Tibial nerve (tissue), 4 donors: Measurements from ENCODE around the gene PABPN1L. TPM values are rescaled to one million over a fixed set of nuclear protein-coding genes. Genes with fewer than 3 reads are reported as not detected.
A peak's percentile ranks its signal among the peaks of the same experiment; 100 is the strongest.
"Not testable (repeated sequence)": the region's sequence is repeated elsewhere in the genome, so short reads cannot be mapped to it uniquely, and the experiment has no call there.

Experiments used
- DNase-seq, 2 donors: peaks; one replicate each; pipeline ENCODE4 v3.0.0-alpha.2; 2019; ENCODE audit warnings: low spot score in 2 of 2
- H3K27ac ChIP-seq, 4 donors: fragments of 200-600 bp; sonication (generic) in 3 of 4; one replicate each; pipeline ENCODE4 v1.5.1; 2017 to 2019; ENCODE audit warnings: mild to moderate bottlenecking in 1 of 4
- H3K27me3 ChIP-seq, 2 donors: fragments of 200-600 bp; sonication (generic) in 1 of 2; one replicate each; pipeline versions ENCODE4 v1.5.1 to v1.6.0; 2017 to 2019
- H3K36me3 ChIP-seq, 3 donors: fragments of 200-600 bp; sonication (generic); one replicate each; pipeline ENCODE4 v1.5.1; 2018 to 2019
- H3K4me1 ChIP-seq, 4 donors: fragments of 200-600 bp; sonication (generic) in 3 of 4; one replicate each; pipeline ENCODE4 v1.5.1; 2017 to 2019
- H3K4me3 ChIP-seq, 4 donors: fragments of 200-600 bp; sonication (generic) in 3 of 4; one replicate each; pipeline ENCODE4 v1.5.1; 2017 to 2019; ENCODE audit warnings: mild to moderate bottlenecking in 1 of 4, moderate library complexity in 1 of 4
- H3K9me3 ChIP-seq, 4 donors: fragments of 200-600 bp; sonication (generic) in 3 of 4; one replicate each; pipeline ENCODE4 v1.5.1; 2017 to 2019
- EP300 ChIP-seq, 2 donors: sonication (generic); formaldehyde crosslinking; IDR thresholded peaks; one replicate each; pipeline ENCODE4 v1.6.1; 2017; ENCODE audit warnings: antibody characterized with exemption in 2 of 2, mild to moderate bottlenecking in 1 of 2
- POLR2A ChIP-seq, 2 donors: fragments of 450-650 bp; IDR thresholded peaks; one replicate each; pipeline ENCODE4 v1.6.1; 2017; ENCODE audit warnings: antibody characterized with exemption in 2 of 2, mild to moderate bottlenecking in 2 of 2, moderate library complexity in 2 of 2
- WGBS, 2 donors: methylation state at CpG; one replicate each; pipeline ENCODE4 v1.1.5; 2018; 5-methylcytosine and 5-hydroxymethylcytosine counted together
- total RNA-seq, 4 donors: library from RNA; depleted of rRNA; stranded (reverse); fragments of >200 nt; gene quantifications; one replicate each; pipeline ENCODE4 v1.1.0, GENCODE V29; 2016
- TF ChIP-seq, protein P1 (sequence below), 5 experiments: fragments of 200-600 bp in 3 of 5; fragments of 450-650 bp in 2 of 5; sonication (generic) in 3 of 5; IDR thresholded peaks; one replicate each; pipeline ENCODE4 v1.5.1; 2016 to 2019; ENCODE audit warnings: antibody characterized with exemption in 5 of 5, mild to moderate bottlenecking in 3 of 5, moderate library complexity in 2 of 5

The PABPN1L gene
- total RNA-seq, 4 donors from 2014 or later: not detected

DNA sequence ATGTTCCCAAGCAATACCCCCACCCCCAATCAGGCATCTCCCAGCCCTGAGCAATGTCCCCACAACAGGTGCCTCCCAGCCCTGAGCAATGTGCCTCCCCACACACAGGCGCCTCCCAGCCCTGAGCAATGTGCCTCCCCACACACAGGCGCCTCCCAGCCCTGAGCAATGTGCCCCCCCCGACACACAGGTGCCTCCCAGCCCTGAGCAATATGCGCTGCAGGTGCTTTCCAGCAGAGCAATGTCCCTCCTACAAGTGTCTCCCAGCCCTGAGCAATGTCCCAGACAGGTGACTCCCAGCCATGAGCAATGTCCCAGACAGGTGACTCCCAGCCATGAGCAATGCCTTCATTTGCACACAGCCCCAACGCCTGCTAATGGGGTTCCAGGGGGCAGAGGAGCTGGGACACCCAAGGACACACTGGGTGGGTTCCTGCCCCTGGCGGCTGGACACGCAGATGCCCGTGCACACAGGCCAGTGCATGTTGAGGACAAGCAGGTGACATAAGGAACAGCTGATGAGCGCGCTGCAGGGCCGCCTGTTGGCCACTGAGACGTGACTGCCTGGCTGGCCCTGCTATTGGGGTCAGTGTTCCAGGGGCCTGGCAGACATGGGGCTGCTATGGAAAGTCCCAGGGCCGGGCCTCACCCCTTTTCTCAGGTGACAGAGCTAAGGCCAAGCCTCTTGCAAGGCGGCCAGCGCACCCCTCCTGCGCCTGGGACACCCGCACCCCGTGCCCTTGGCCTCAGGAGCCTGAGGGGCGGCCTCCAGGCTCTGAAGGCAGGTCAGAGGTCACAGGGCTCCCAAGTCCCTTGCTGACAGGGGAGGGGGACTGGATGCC, 26.9 kb upstream of the PABPN1L start:
- Histone ChIP-seq H3K27ac (no peak overlapping the region), H3K4me3 (no peak overlapping the region), H3K9me3 (no peaks in the 10 kb centered on the region), H3K36me3 (peaks cover 0 to 13% (median 0%) of the 10 kb centered on the region in 3 donors), H3K27me3 (no peaks in the 10 kb centered on the region), H3K4me1 (peaks cover 0 to 6% (median 0%) of the 10 kb centered on the region in 4 donors)
- 86 to 90% methylated on average over 11 to 19 of the region's 19 CpGs for WGBS, 2 donors
- DNase-seq: no peak
- no peak for TF ChIP-seq EP300 (IDR thresholded peaks at IDR 0.05)
- TF ChIP-seq, protein P1, sequence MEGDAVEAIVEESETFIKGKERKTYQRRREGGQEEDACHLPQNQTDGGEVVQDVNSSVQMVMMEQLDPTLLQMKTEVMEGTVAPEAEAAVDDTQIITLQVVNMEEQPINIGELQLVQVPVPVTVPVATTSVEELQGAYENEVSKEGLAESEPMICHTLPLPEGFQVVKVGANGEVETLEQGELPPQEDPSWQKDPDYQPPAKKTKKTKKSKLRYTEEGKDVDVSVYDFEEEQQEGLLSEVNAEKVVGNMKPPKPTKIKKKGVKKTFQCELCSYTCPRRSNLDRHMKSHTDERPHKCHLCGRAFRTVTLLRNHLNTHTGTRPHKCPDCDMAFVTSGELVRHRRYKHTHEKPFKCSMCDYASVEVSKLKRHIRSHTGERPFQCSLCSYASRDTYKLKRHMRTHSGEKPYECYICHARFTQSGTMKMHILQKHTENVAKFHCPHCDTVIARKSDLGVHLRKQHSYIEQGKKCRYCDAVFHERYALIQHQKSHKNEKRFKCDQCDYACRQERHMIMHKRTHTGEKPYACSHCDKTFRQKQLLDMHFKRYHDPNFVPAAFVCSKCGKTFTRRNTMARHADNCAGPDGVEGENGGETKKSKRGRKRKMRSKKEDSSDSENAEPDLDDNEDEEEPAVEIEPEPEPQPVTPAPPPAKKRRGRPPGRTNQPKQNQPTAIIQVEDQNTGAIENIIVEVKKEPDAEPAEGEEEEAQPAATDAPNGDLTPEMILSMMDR (IDR thresholded peaks at IDR 0.05): no peak
- TF ChIP-seq POLR2A (IDR thresholded peaks at IDR 0.05): no peak

DNA sequence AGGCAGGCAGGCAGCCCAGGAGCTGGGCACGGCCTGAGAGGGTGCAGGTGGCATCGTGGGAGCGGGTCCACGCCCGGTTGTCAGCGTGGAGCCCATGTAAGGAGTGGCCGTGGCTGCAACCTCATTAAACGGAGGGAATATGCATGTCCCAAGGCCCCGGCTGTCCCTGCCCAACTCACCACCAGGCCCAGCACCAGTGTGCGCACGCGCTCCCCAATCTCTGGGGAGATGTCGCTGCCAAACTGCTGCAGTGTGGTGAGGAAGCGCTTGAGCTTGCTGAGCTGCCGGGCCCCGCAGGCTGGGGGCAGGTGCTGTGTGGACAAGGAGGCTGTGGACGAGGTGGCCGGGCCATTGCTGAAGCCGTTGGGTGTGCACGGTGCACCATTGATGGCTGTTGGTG, 25.6 kb upstream of the PABPN1L start:
- Histone ChIP-seq H3K4me3 (no peak overlapping the region), H3K27me3 (no peaks in the 10 kb centered on the region), H3K4me1 (peaks cover 0 to 17% (median 0%) of the 10 kb centered on the region in 4 donors), H3K36me3 (peaks cover 0 to 8% (median 0%) of the 10 kb centered on the region in 3 donors), H3K9me3 (no peaks in the 10 kb centered on the region), H3K27ac (no peak overlapping the region)
- no peak for DNase-seq
- 83 to 89% methylated on average over 17 to 20 of the region's 20 CpGs for WGBS, 2 donors
- TF ChIP-seq, protein P1 (IDR thresholded peaks at IDR 0.05): no peak
- TF ChIP-seq EP300 (IDR thresholded peaks at IDR 0.05) (no peak), POLR2A (IDR thresholded peaks at IDR 0.05) (no peak)

- H3K27ac ChIP-seq: no peak overlapping the region
- 84 to 85% methylated on average over 16 of the region's 16 CpGs for WGBS, 2 donors
- H3K36me3 ChIP-seq: peaks cover 0 to 8% (median 0%) of the 10 kb centered on the region in 3 donors
- DNase-seq: no peak
- no peak overlapping the region for H3K4me3 ChIP-seq
- TF ChIP-seq, protein P1 (IDR thresholded peaks at IDR 0.05): no peak
- TF ChIP-seq POLR2A (IDR thresholded peaks at IDR 0.05) (no peak), EP300 (IDR thresholded peaks at IDR 0.05) (no peak)
- no peaks in the 10 kb centered on the region for H3K27me3 ChIP-seq
- no peaks in the 10 kb centered on the region for H3K9me3 ChIP-seq
- H3K4me1 ChIP-seq: peaks cover 0 to 25% (median 3%) of the 10 kb centered on the region in 4 donors
Observed at GRCh38 chr16:88891083-88891482, 24.6 kb upstream of the PABPN1L start.

- H3K4me3 ChIP-seq, DNase-seq, H3K27ac ChIP-seq, H3K9me3 ChIP-seq, H3K27me3 ChIP-seq: not testable (repeated sequence)
- Histone ChIP-seq H3K36me3 (peaks cover 0 to 11% (median 0%) of the 10 kb centered on the region in 3 donors), H3K4me1 (peaks cover 0 to 30% (median 3%) of the 10 kb centered on the region in 4 donors)
- WGBS, 2 donors: 93 to 94% methylated on average over 48 of the region's 48 CpGs
Observed at GRCh38 chr16:88889702-88890352, 23.4 kb upstream of the PABPN1L start.

DNA sequence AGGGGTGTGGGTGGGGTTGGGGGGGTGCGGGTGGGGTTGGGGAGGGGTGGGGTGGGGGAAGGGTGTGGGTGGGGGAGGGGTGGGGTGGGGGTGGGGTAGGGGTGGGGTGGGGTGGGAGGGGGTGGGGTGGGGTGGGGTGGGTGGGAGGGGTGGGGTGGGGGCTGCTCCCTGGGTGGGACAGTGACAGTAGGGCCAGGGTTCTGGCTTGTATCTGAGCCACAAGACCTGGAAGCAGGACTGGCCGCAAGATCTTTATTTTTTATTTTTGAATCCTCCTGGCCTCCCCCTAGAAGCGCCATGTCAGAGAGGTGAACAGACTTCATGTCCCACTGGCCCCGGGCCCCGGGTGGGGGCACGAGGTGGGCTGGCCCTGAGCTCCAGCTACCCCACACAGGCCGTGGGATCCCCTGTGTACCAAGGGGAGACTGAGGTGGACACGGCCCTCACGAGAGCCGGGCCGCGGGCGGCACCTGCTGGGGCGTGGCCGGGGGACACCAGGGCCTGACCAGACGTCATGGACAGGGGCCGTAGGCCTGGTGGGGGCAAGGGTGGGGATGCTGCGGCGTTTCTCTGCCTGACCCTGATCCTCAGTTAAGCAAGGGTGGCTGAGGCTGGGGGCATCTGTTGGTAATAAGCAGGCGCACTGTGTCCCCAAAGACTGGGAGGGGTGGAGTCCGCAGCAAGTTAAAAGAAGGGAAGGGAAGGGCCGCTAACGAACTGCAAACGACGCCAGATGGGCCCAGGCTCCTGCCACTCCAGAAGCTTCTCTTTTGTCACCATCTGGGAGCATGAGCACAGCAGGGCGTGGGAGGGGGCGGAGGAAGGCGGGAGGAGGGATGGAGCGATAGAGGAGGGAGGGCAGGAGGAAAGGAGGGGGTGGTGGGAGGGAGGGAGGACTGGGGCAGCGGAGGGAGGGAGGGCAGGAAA, 22.3 kb upstream of the PABPN1L start:
- Histone ChIP-seq H3K27ac (peak overlapping the region in 2 of 4 donors; percentile 25 to 64), H3K4me1 (peaks cover 0 to 30% (median 3%) of the 10 kb centered on the region in 4 donors), H3K4me3 (no peak overlapping the region), H3K27me3 (no peaks in the 10 kb centered on the region), H3K9me3 (no peaks in the 10 kb centered on the region), H3K36me3 (peaks cover 0 to 15% (median 0%) of the 10 kb centered on the region in 3 donors)
- WGBS, 2 donors: 58 to 67% methylated on average over 19 to 29 of the region's 30 CpGs
- peak; percentile 19 to 49 for DNase-seq
- no peak for TF ChIP-seq POLR2A (IDR thresholded peaks at IDR 0.05)
- no peak for TF ChIP-seq EP300 (IDR thresholded peaks at IDR 0.05)
- TF ChIP-seq, protein P1 (IDR thresholded peaks at IDR 0.05): no peak
